SK-N-SH (cell line): ENCODE measurements around the gene PLA2G6. TPM values are rescaled to one million over a fixed set of nuclear protein-coding genes. Genes with fewer than 3 reads are reported as not detected.

Source experiments
- CTCF ChIA-PET: fragments of 300-600, 350-600 bp; formaldehyde crosslinking; extraction: SDS; loops from one replicate; lab custom pipeline; 2021; lab: Yijun Ruan, JAX
- POLR2A ChIA-PET: fragments of 350-600 bp; sonication (Branson Sonifier 250); formaldehyde crosslinking; extraction: SDS; loops from one replicate; lab custom pipeline; 2020; ENCODE audit warnings: antibody characterized with exemption, inconsistent platforms; lab: Yijun Ruan, JAX
- DNase-seq: peaks from one replicate; pipeline ENCODE4 v3.0.0; 2012
- H2AFZ ChIP-seq: fragments of 200-600 bp; sonication (generic); 2 replicates; pipeline ENCODE4 v1.8.1; 2016; ENCODE audit warnings: antibody characterized with exemption, mild to moderate bottlenecking, low read depth
- H3F3A ChIP-seq: fragments of 200-600 bp; sonication (generic); replicated peaks from 2 replicates; pipeline ENCODE3; 2016; ENCODE audit warnings: antibody characterized with exemption, mild to moderate bottlenecking; ENCODE audit not compliant: insufficient read depth
- H3K27ac ChIP-seq, 2 experiments: fragments of 200-500 bp in 1 of 2; fragments of 200-600 bp in 1 of 2; sonication (Bioruptor generic) in 1 of 2; sonication (generic), shearing (Covaris generic) in 1 of 2; 2 replicates each; pipeline versions ENCODE4 v1.5.1 to v1.6.1; 2014 to 2016; ENCODE audit warnings: low read depth in 2 of 2, inconsistent platforms in 1 of 2, low read length in 1 of 2, mild to moderate bottlenecking in 1 of 2, mixed read lengths in 1 of 2
- H3K27me3 ChIP-seq: fragments of 200-600 bp; sonication (generic), shearing (Covaris generic); 2 replicates; pipeline ENCODE4 v1.6.1; 2016; ENCODE audit warnings: mixed run types; ENCODE audit not compliant: insufficient read depth
- H3K36me3 ChIP-seq, 2 experiments: fragments of 200-500 bp in 1 of 2; fragments of 200-600 bp in 1 of 2; sonication (Bioruptor generic) in 1 of 2; sonication (generic) in 1 of 2; replicated peaks in 1 of 2; 2 replicates each; pipeline versions ENCODE3 to v1.5.1; 2014 to 2016; ENCODE audit warnings: low read length in 1 of 2, mild to moderate bottlenecking in 1 of 2; ENCODE audit not compliant: insufficient read depth in 2 of 2, control insufficient read depth in 1 of 2
- H3K4me1 ChIP-seq, 2 experiments: fragments of 200-500 bp in 1 of 2; fragments of 200-600 bp in 1 of 2; sonication (Bioruptor generic) in 1 of 2; sonication (generic), shearing (Covaris generic) in 1 of 2; 2 replicates each; pipeline versions ENCODE4 v1.5.1 to v1.6.1; 2014 to 2016; ENCODE audit warnings: low read depth in 1 of 2, low read length in 1 of 2, mixed run types in 1 of 2; ENCODE audit not compliant: insufficient read depth in 2 of 2, control insufficient read depth in 1 of 2
- H3K4me2 ChIP-seq: fragments of 200-600 bp; sonication (generic), shearing (Covaris generic); 2 replicates; pipeline ENCODE4 v1.6.1; 2017; ENCODE audit warnings: mixed run types
- H3K4me3 ChIP-seq, 2 experiments: fragments of 200-500 bp in 1 of 2; fragments of 200-600 bp in 1 of 2; sonication (Bioruptor generic) in 1 of 2; sonication (generic), shearing (Covaris generic) in 1 of 2; 2 replicates each; pipeline versions ENCODE4 v1.5.1 to v1.8.1; 2014 to 2016; ENCODE audit warnings: low read depth in 2 of 2, inconsistent platforms in 1 of 2, low read length in 1 of 2, mild to moderate bottlenecking in 1 of 2, mixed read lengths in 1 of 2, moderate library complexity in 1 of 2
- H3K79me2 ChIP-seq: fragments of 200-600 bp; sonication (generic); 2 replicates; pipeline ENCODE4 v1.8.1; 2017; ENCODE audit warnings: mild to moderate bottlenecking; ENCODE audit not compliant: insufficient read depth
- H3K9ac ChIP-seq: fragments of 200-600 bp; sonication (generic); 2 replicates; pipeline ENCODE4 v1.6.1; 2017; ENCODE audit warnings: mixed run types
- H3K9me2 ChIP-seq: fragments of 200-600 bp; sonication (generic); 2 replicates; pipeline ENCODE4 v1.6.1; 2017; ENCODE audit warnings: mixed run types
- H3K9me3 ChIP-seq: fragments of 200-600 bp; sonication (generic); 2 replicates; pipeline ENCODE4 v1.6.1; 2017; ENCODE audit warnings: mixed run types, mild to moderate bottlenecking, moderate library complexity
- H4K20me1 ChIP-seq: fragments of 200-600 bp; sonication (generic); 2 replicates; pipeline ENCODE4 v1.6.1; 2017; ENCODE audit warnings: mild to moderate bottlenecking, mixed run types; ENCODE audit not compliant: insufficient read depth
- EP300 ChIP-seq, 2 experiments: IDR thresholded peaks; 2 replicates each; pipeline versions ENCODE4 v1.4.0 to v1.6.1; 2012; ENCODE audit warnings: borderline replicate concordance in 1 of 2, low read depth in 1 of 2, low read length in 1 of 2
- FOSL2 ChIP-seq: IDR thresholded peaks from 2 replicates; pipeline ENCODE4 v1.4.0; 2012; ENCODE audit warnings: low read depth, mild to moderate bottlenecking, moderate library complexity, borderline replicate concordance
- MAX ChIP-seq: IDR thresholded peaks from 2 replicates; pipeline ENCODE4 v1.4.0; 2012; ENCODE audit warnings: low read depth
- MEF2A ChIP-seq: IDR thresholded peaks from 2 replicates; pipeline ENCODE4 v1.4.0; 2012; ENCODE audit warnings: low read depth, borderline replicate concordance
- MXI1 ChIP-seq: IDR thresholded peaks from 2 replicates; pipeline ENCODE4 v1.6.1; 2012; ENCODE audit warnings: mild to moderate bottlenecking, low read depth, low read length, improper control_type of control experiment
- RAD21 ChIP-seq: IDR thresholded peaks from 2 replicates; pipeline ENCODE4 v1.6.1; 2012; ENCODE audit warnings: mild to moderate bottlenecking, low read length
- REST ChIP-seq: IDR thresholded peaks from 2 replicates; pipeline ENCODE4 v1.6.1; 2012; ENCODE audit warnings: mild to moderate bottlenecking, low read depth, low read length, moderate library complexity
- ZBTB33 ChIP-seq: IDR thresholded peaks from 2 replicates; pipeline ENCODE4 v1.4.0; 2012; ENCODE audit warnings: low read depth, borderline replicate concordance
- WGBS: methylation state at CpG from one replicate; pipeline ENCODE4 v1.1.6; 2017; ENCODE audit warnings: low lambda C conversion rate; 5-methylcytosine and 5-hydroxymethylcytosine counted together
- polyA plus RNA-seq, 3 experiments: library from polyadenylated mRNA; depleted of rRNA; stranded (reverse); fragments of >200 nt; gene quantifications; 2 replicates each; pipeline ENCODE4 v1.2.3, GENCODE V29; 2012

The PLA2G6 gene
- polyA plus RNA-seq, 1 of the 3 experiments (the other 2 are of a cell fraction) = 10.5 TPM

- Histone ChIP-seq H3K27ac (no peak overlapping the region), H3F3A (no peaks in the 10 kb centered on the region), H3K36me3 (no peaks in the 10 kb centered on the region), H3K9ac (no peak overlapping the region), H3K4me1 (peaks cover 0 to 4% of the 10 kb centered on the region in 2 experiments; a peak in 1 of 4 replicates), H3K79me2 (no peaks in the 10 kb centered on the region), H4K20me1 (no peaks in the 10 kb centered on the region), H2AFZ (no peak overlapping the region), H3K27me3 (no peaks in the 10 kb centered on the region), H3K4me3 (no peak overlapping the region), H3K9me2 (no peaks in the 10 kb centered on the region), H3K4me2 (no peak overlapping the region), H3K9me3 (no peaks in the 10 kb centered on the region)
- TF ChIP-seq MEF2A (no peak), REST (no peak), EP300 (IDR thresholded peaks at IDR 0.05; ENCODE audit: borderline replicate concordance in 1 of 2, low read depth in 1 of 2, low read length in 1 of 2) (no peak)
- ChIA-PET CTCF (no interaction called here), POLR2A (no interaction called here)
- 94% methylated on average over 3 of the region's 3 CpGs for WGBS
- no peak for DNase-seq
These were observed 10.8 kb upstream of the PLA2G6 start for GRCh38 chr22:38192475-38192863.

- ChIA-PET CTCF (interaction anchor here (0.6 to 1.4 kb wide), 2 partner anchors 10 to 28 kb away, joined by 3 to 4 read pairs; partner anchors contain the start of gene PLA2G6), POLR2A (no interaction called here)
- no peaks in the 10 kb centered on the region for H3F3A ChIP-seq
- no peak overlapping the region for H2AFZ ChIP-seq
- no peak overlapping the region for H3K9ac ChIP-seq
- no peak for DNase-seq
- no peak overlapping the region for H3K4me2 ChIP-seq
- H3K27me3 ChIP-seq = no peaks in the 10 kb centered on the region
- no peaks in the 10 kb centered on the region for H3K79me2 ChIP-seq
- H4K20me1 ChIP-seq = no peaks in the 10 kb centered on the region
- H3K9me2 ChIP-seq = no peaks in the 10 kb centered on the region
- no peaks in the 10 kb centered on the region for H3K36me3 ChIP-seq
- no peak for TF ChIP-seq MXI1
- TF ChIP-seq FOSL2 = no peak
- TF ChIP-seq ZBTB33 = no peak
- TF ChIP-seq RAD21 = no peak
- no peak for TF ChIP-seq MEF2A
- TF ChIP-seq MAX = no peak
- TF ChIP-seq, all 33 proteins: peak for 0
- Histone ChIP-seq H3K4me1 (peaks cover 0 to 4% of the 10 kb centered on the region in 2 experiments; a peak in 1 of 4 replicates), H3K4me3 (no peak overlapping the region), H3K9me3 (no peaks in the 10 kb centered on the region), H3K27ac (no peak overlapping the region)
- WGBS = 79% methylated on average over 10 of the region's 10 CpGs
These were observed 10.3 kb upstream of the PLA2G6 start for GRCh38 chr22:38191731-38192474.
